Liver (tissue), 3 donors: ENCODE data around the gene CNTROB.

Experiments
- RAD21 ChIP-seq, 2 donors: IDR thresholded peaks; 2 replicates each; pipeline ENCODE4 v1.6.1; 2016; ENCODE audit warnings: antibody characterized with exemption in 2 of 2, mild to moderate bottlenecking in 2 of 2
- TF ChIP-seq, protein P1 (sequence below): fragments of 150-350 bp; IDR thresholded peaks from 2 replicates; pipeline ENCODE4 v1.5.1; 2017; ENCODE audit warnings: improper control_type of control experiment, low read depth, low read length; ENCODE audit not compliant: missing input control
- TF ChIP-seq, protein P2 (sequence below): IDR thresholded peaks from 2 replicates; pipeline ENCODE4 v1.6.1; 2016; ENCODE audit warnings: antibody characterized with exemption
- donor health status: healthy.
- donor health status: healthy.

DNA sequence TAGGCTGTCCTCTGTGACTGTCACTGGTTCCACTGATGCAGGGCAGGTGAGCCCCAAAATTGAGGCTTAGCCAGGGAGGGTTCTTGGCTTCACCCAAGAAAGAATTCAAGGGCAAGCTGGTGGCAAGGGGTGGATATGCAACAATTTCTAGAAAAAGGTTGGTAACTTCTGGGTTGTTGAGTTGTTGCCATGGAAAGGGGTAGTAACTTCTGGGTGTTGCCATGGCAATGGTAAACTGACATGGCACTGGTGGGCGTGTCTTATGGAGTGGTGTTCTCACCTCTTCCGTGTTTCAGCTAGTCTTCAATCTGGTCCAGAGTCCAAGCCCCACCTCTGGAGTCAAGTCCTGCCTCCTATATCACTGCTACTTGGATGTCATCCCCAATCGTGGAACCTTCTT is 60.9 kb downstream of the CNTROB start:
- TF ChIP-seq, protein P1, sequence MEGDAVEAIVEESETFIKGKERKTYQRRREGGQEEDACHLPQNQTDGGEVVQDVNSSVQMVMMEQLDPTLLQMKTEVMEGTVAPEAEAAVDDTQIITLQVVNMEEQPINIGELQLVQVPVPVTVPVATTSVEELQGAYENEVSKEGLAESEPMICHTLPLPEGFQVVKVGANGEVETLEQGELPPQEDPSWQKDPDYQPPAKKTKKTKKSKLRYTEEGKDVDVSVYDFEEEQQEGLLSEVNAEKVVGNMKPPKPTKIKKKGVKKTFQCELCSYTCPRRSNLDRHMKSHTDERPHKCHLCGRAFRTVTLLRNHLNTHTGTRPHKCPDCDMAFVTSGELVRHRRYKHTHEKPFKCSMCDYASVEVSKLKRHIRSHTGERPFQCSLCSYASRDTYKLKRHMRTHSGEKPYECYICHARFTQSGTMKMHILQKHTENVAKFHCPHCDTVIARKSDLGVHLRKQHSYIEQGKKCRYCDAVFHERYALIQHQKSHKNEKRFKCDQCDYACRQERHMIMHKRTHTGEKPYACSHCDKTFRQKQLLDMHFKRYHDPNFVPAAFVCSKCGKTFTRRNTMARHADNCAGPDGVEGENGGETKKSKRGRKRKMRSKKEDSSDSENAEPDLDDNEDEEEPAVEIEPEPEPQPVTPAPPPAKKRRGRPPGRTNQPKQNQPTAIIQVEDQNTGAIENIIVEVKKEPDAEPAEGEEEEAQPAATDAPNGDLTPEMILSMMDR, result no peak
- TF ChIP-seq, protein P2, sequence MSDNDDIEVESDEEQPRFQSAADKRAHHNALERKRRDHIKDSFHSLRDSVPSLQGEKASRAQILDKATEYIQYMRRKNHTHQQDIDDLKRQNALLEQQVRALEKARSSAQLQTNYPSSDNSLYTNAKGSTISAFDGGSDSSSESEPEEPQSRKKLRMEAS, result no peak
- TF ChIP-seq RAD21 (IDR thresholded peaks at IDR 0.05), result no peak
